ENCODE results near the gene PRPF6. TPM values are rescaled to one million over a fixed set of nuclear protein-coding genes. Genes with fewer than 3 reads are reported as not detected.
A peak's percentile ranks its signal among the peaks of the same experiment; 100 is the strongest.

The PRPF6 gene
- total RNA-seq, 1 experiment from 2014 or later = 103 TPM

GRCh38 chr20:64052987-64053840 lies 72.3 kb downstream of the PRPF6 start:
- ChIA-PET CTCF (interaction anchor here (0.6 to 1.7 kb wide), 2 partner anchors 14 to 71 kb away, joined by 4 to 6 read pairs; no protein-coding TSS in a partner anchor), POLR2A (ENCODE audit: unreplicated experiment) (interaction anchor here (0.6 kb wide), 1 partner anchor 520 kb away, joined by 8 read pairs; no protein-coding TSS in a partner anchor)
- TF ChIP-seq EZH2 (IDR thresholded peaks at IDR 0.05; ENCODE audit: low read depth) = no peak
- no peak for TF ChIP-seq CTCF (conservative IDR thresholded peaks at IDR 0.05)
- no peaks in the 10 kb centered on the region for H3K9me3 ChIP-seq (ENCODE audit: insufficient read depth, low read depth)
- no peaks in the 10 kb centered on the region for H4K20me1 ChIP-seq (ENCODE audit: insufficient read depth)
- H3K36me3 ChIP-seq (ENCODE audit: low read depth) = no peaks in the 10 kb centered on the region
- H3K4me1 ChIP-seq (replicated peaks; ENCODE audit: insufficient read depth) = peaks cover 11% of the 10 kb centered on the region
- no peak for DNase-seq
- H3K27ac ChIP-seq = no peak overlapping the region
- BruUV-seq (replicated peaks) = no TSS peak
- no peak overlapping the region for H3K4me3 ChIP-seq
- H3K27me3 ChIP-seq (ENCODE audit: insufficient read depth, low read depth) = peaks cover 29% of the 10 kb centered on the region
- no peaks in the 10 kb centered on the region for H3K9me2 ChIP-seq (ENCODE audit: insufficient read depth)
- H3F3A ChIP-seq (ENCODE audit: insufficient read depth, low read depth) = peaks cover 15% of the 10 kb centered on the region; the same call in 1 of the 2 replicates
- intact Hi-C loops (cut with micrococcal nuclease; ENCODE audit: unreplicated experiment) = no loop called here
- H2AFZ ChIP-seq = no peak overlapping the region
- H3K4me2 ChIP-seq = no peak overlapping the region
- no peaks in the 10 kb centered on the region for H3K79me2 ChIP-seq (ENCODE audit: low read depth)

- peak in 1 of 2 experiments; percentile 33 for DNase-seq
- intact Hi-C loops (cut with micrococcal nuclease; ENCODE audit: unreplicated experiment) = loop anchor here (1.0 kb wide), 1 partner anchor 15 kb away; no protein-coding TSS in a partner anchor
- ChIA-PET CTCF (interaction anchor here (0.6 to 1.7 kb wide), 3 partner anchors 15 to 70 kb away, joined by 4 to 12 read pairs (median 6); no protein-coding TSS in a partner anchor), POLR2A (ENCODE audit: unreplicated experiment) (no interaction called here)
- no peaks in the 10 kb centered on the region for H3K79me2 ChIP-seq (ENCODE audit: low read depth)
- H3K27ac ChIP-seq = no peak overlapping the region
- peaks cover 29% of the 10 kb centered on the region for H3K27me3 ChIP-seq (ENCODE audit: insufficient read depth, low read depth)
- no peaks in the 10 kb centered on the region for H4K20me1 ChIP-seq (ENCODE audit: insufficient read depth)
- H3K4me1 ChIP-seq (replicated peaks; ENCODE audit: insufficient read depth) = peaks cover 14% of the 10 kb centered on the region
- H2AFZ ChIP-seq = no peak overlapping the region
- no peak overlapping the region for H3K4me2 ChIP-seq
- H3K36me3 ChIP-seq (ENCODE audit: low read depth) = no peaks in the 10 kb centered on the region
- TF ChIP-seq EZH2 (IDR thresholded peaks at IDR 0.05; ENCODE audit: low read depth) (no peak), CTCF (conservative IDR thresholded peaks at IDR 0.05) (peak; percentile 33; the same call in 1 of the 2 replicates)
- H3F3A ChIP-seq (ENCODE audit: insufficient read depth, low read depth) = peaks cover 15% of the 10 kb centered on the region; the same call in 1 of the 2 replicates
- H3K9me3 ChIP-seq (ENCODE audit: insufficient read depth, low read depth) = no peaks in the 10 kb centered on the region
- no peaks in the 10 kb centered on the region for H3K9me2 ChIP-seq (ENCODE audit: insufficient read depth)
- no peak overlapping the region for H3K4me3 ChIP-seq
- no TSS peak for BruUV-seq (replicated peaks)
Observed at GRCh38 chr20:64053841-64054661, 73.1 kb downstream of the PRPF6 start.

GRCh38 chr20:64055396-64055892 lies 74.5 kb downstream of the PRPF6 start:
- Histone ChIP-seq H3K4me3 (no peak overlapping the region), H3K4me2 (no peak overlapping the region), H3K9me3 (ENCODE audit: insufficient read depth, low read depth) (no peaks in the 10 kb centered on the region), H3K79me2 (ENCODE audit: low read depth) (no peaks in the 10 kb centered on the region), H3K27me3 (ENCODE audit: insufficient read depth, low read depth) (peaks cover 21% of the 10 kb centered on the region), H3K4me1 (replicated peaks; ENCODE audit: insufficient read depth) (peaks cover 14% of the 10 kb centered on the region), H4K20me1 (ENCODE audit: insufficient read depth) (no peaks in the 10 kb centered on the region), H2AFZ (no peak overlapping the region), H3K36me3 (ENCODE audit: low read depth) (no peaks in the 10 kb centered on the region), H3K27ac (no peak overlapping the region), H3K9me2 (ENCODE audit: insufficient read depth) (no peaks in the 10 kb centered on the region), H3F3A (ENCODE audit: insufficient read depth, low read depth) (peaks cover 25% of the 10 kb centered on the region; the same call in 1 of the 2 replicates)
- intact Hi-C loops (cut with micrococcal nuclease; ENCODE audit: unreplicated experiment) = loop anchor here (5.0 kb wide), 2 partner anchors 518 to 618 kb away; partner anchors contain the start of gene PTK6
- DNase-seq = no peak
- ChIA-PET POLR2A (ENCODE audit: unreplicated experiment) (no interaction called here), CTCF (no interaction called here)
- BruUV-seq (replicated peaks) = no TSS peak
- TF ChIP-seq CTCF (conservative IDR thresholded peaks at IDR 0.05) (no peak), EZH2 (IDR thresholded peaks at IDR 0.05; ENCODE audit: low read depth) (no peak)

Data from PC-9 (cell line).